LNCaP clone FGC (cell line): ENCODE results near the gene TMEM272.

ENCODE experiments used
- DNase-seq: peaks from one replicate; pipeline ENCODE4 v3.0.0-alpha.2; 2011; ENCODE audit warnings: low read depth
- H3K4me3 ChIP-seq: 2 replicates; pipeline ENCODE4 v1.5.1; 2011; ENCODE audit warnings: mild to moderate bottlenecking, low read depth, low read length, control low read depth
- CTCF ChIP-seq: IDR thresholded peaks from 2 replicates; pipeline ENCODE4 v1.5.1; 2012; ENCODE audit warnings: mild to moderate bottlenecking; ENCODE audit not compliant: control insufficient read depth, insufficient read depth; ENCODE audit errors: extremely low read depth

Gene TMEM272

GRCh38 chr13:51832471-51833152, 12.4 kb downstream of the TMEM272 start:
- no peak for DNase-seq
- TF ChIP-seq CTCF, result peak; percentile 44
- no peak overlapping the region for H3K4me3 ChIP-seq

- no peak overlapping the region for H3K4me3 ChIP-seq
- no peak for TF ChIP-seq CTCF
- no peak for DNase-seq
Observed at GRCh38 chr13:51831519-51831918, 13.5 kb downstream of the TMEM272 start.

GRCh38 chr13:51829568-51829899, 15.4 kb downstream of the TMEM272 start:
- no peak for DNase-seq
- H3K4me3 ChIP-seq, result no peak overlapping the region
- TF ChIP-seq CTCF, result no peak

- no peak for TF ChIP-seq CTCF
- DNase-seq, result no peak
- no peak overlapping the region for H3K4me3 ChIP-seq
Observed at GRCh38 chr13:51828730-51829567, 16.0 kb downstream of the TMEM272 start.

GRCh38 chr13:51827254-51827653, 17.7 kb downstream of the TMEM272 start:
- H3K4me3 ChIP-seq, result no peak overlapping the region
- no peak for TF ChIP-seq CTCF
- no peak for DNase-seq

- TF ChIP-seq CTCF, result no peak
- no peak overlapping the region for H3K4me3 ChIP-seq
- DNase-seq, result no peak
Observed at GRCh38 chr13:51826606-51827005, 18.4 kb downstream of the TMEM272 start.
